Activated CD4-positive, alpha-beta T cell treated with anti-CD3 and anti-CD28 coated beads, Interleukin-2, amount 10 ng/mL, durations not matched to agents 24 days and 14 days (primary cell): Measurements from ENCODE around the gene EEF2. TPM values are rescaled to one million over a fixed set of nuclear protein-coding genes. Genes with fewer than 3 reads are reported as not detected.
"Not testable (repeated sequence)": the region's sequence is repeated elsewhere in the genome, so short reads cannot be mapped to it uniquely, and the experiment has no call there.

Experiments
- DNase-seq: peaks from one replicate; pipeline ENCODE4 v3.0.0; 2022
- H3K27ac Mint-ChIP-seq: one replicate; pipeline ENCODE4 v1.8.0; 2022; ENCODE audit warnings: mild to moderate bottlenecking, mixed read lengths
- H3K27me3 Mint-ChIP-seq: one replicate; pipeline ENCODE4 v1.8.0; 2022; ENCODE audit warnings: mixed read lengths
- H3K36me3 Mint-ChIP-seq: one replicate; pipeline ENCODE4 v1.8.0; 2022; ENCODE audit warnings: low read depth, mild to moderate bottlenecking, mixed read lengths
- H3K4me1 Mint-ChIP-seq: one replicate; pipeline ENCODE4 v1.8.0; 2021; ENCODE audit warnings: mixed read lengths
- H3K4me3 Mint-ChIP-seq: one replicate; pipeline ENCODE4 v1.8.0; 2022; ENCODE audit warnings: mild to moderate bottlenecking, moderate library complexity, mixed read lengths
- H3K9me3 Mint-ChIP-seq: one replicate; pipeline ENCODE4 v1.8.0; 2021; ENCODE audit warnings: mixed read lengths
- intact Hi-C: fragments of 100-400 bp; cut with micrococcal nuclease; formaldehyde crosslinking; loops from one replicate; pipeline ENCODE4 v1.15.1; 2023
- total RNA-seq: library from RNA; stranded (reverse); gene quantifications from 2 replicates; pipeline ENCODE4 v1.2.3, GENCODE V29; 2022

Gene EEF2
- total RNA-seq, 1 donor from 2014 or later = 2,438 TPM

- Mint-ChIP-seq H3K9me3 (no peaks in the 10 kb centered on the region), H3K27ac (no peak overlapping the region), H3K27me3 (no peaks in the 10 kb centered on the region), H3K36me3 (no peaks in the 10 kb centered on the region), H3K4me3 (no peak overlapping the region), H3K4me1 (peaks cover 2% of the 10 kb centered on the region)
- intact Hi-C loops = no loop called here
- no peak for DNase-seq
These were observed 39.4 kb downstream of the EEF2 start for GRCh38 chr19:3945838-3946237.

GRCh38 chr19:3944018-3944721 lies 41.1 kb downstream of the EEF2 start:
- intact Hi-C loops = no loop called here
- H3K9me3 Mint-ChIP-seq = no peaks in the 10 kb centered on the region
- peaks cover 2% of the 10 kb centered on the region for H3K4me1 Mint-ChIP-seq
- H3K36me3 Mint-ChIP-seq = no peaks in the 10 kb centered on the region
- no peak overlapping the region for H3K4me3 Mint-ChIP-seq
- H3K27ac Mint-ChIP-seq = no peak overlapping the region
- no peak for DNase-seq
- H3K27me3 Mint-ChIP-seq = no peaks in the 10 kb centered on the region

- no peak overlapping the region for H3K4me3 Mint-ChIP-seq
- H3K27ac Mint-ChIP-seq = no peak overlapping the region
- H3K9me3 Mint-ChIP-seq = no peaks in the 10 kb centered on the region
- intact Hi-C loops = no loop called here
- H3K27me3 Mint-ChIP-seq = no peaks in the 10 kb centered on the region
- H3K36me3 Mint-ChIP-seq = no peaks in the 10 kb centered on the region
- peaks cover 2% of the 10 kb centered on the region for H3K4me1 Mint-ChIP-seq
- no peak for DNase-seq
These were observed 42.4 kb downstream of the EEF2 start for GRCh38 chr19:3942790-3943409.

- DNase-seq, H3K9me3 Mint-ChIP-seq, H3K27me3 Mint-ChIP-seq, H3K27ac Mint-ChIP-seq, H3K36me3 Mint-ChIP-seq, H3K4me3 Mint-ChIP-seq, H3K4me1 Mint-ChIP-seq, intact Hi-C loops: not testable (repeated sequence)
These were observed 46.8 kb downstream of the EEF2 start for GRCh38 chr19:3938300-3938950.

GRCh38 chr19:3936506-3937442 lies 48.5 kb downstream of the EEF2 start:
- no peak for DNase-seq

GRCh38 chr19:3932931-3933810 lies 52.1 kb downstream of the EEF2 start, which contains the start of gene NMRK2:
NMRK2 (plus strand) TSS chr19:3933069; CDS start chr19:3933672, 603 bp downstream.
- DNase-seq = no peak
- no peaks in the 10 kb centered on the region for H3K9me3 Mint-ChIP-seq
- H3K27ac Mint-ChIP-seq = no peak within 1 kb of the TSS
- H3K36me3 Mint-ChIP-seq = no peaks in the 10 kb centered on the region
- H3K4me3 Mint-ChIP-seq = no peak within 1 kb of the TSS
- no peaks in the 10 kb centered on the region for H3K4me1 Mint-ChIP-seq
- intact Hi-C loops = no loop called here
- peaks cover 13% of the 10 kb centered on the region for H3K27me3 Mint-ChIP-seq

More at GRCh38 chr19:3936506-3937442, 48.5 kb downstream of the EEF2 start:
- Mint-ChIP-seq H3K27ac (no peak overlapping the region), H3K36me3 (no peaks in the 10 kb centered on the region), H3K4me1 (no peaks in the 10 kb centered on the region), H3K27me3 (peaks cover 12% of the 10 kb centered on the region), H3K4me3 (no peak overlapping the region), H3K9me3 (no peaks in the 10 kb centered on the region)
- intact Hi-C loops = no loop called here

- no peaks in the 10 kb centered on the region for H3K36me3 Mint-ChIP-seq
- no peaks in the 10 kb centered on the region for H3K4me1 Mint-ChIP-seq
- DNase-seq = no peak
- intact Hi-C loops = no loop called here
- H3K27me3 Mint-ChIP-seq = peaks cover 13% of the 10 kb centered on the region
- H3K27ac Mint-ChIP-seq = no peak overlapping the region
- no peak overlapping the region for H3K4me3 Mint-ChIP-seq
- no peaks in the 10 kb centered on the region for H3K9me3 Mint-ChIP-seq
These were observed 54.2 kb downstream of the EEF2 start for GRCh38 chr19:3931041-3931440.

Other genes with a start within 250 kb of the EEF2 start
- 41.5 and 48.7 TPM in 2 replicates for gene APBA3, start 223.8 kb downstream of the EEF2 start, total RNA-seq
- 91.4 and 96.6 TPM in 2 replicates for gene MRPL54, start 222.8 kb downstream of the EEF2 start, total RNA-seq
- not detected in 2 replicates for gene RAX2, start 213.2 kb downstream of the EEF2 start, total RNA-seq
- gene MATK, start 199.1 kb downstream of the EEF2 start, total RNA-seq = 31.6 and 32.3 TPM in 2 replicates
- gene ZFR2, start 116.4 kb downstream of the EEF2 start, total RNA-seq = not detected in 2 replicates
- not detected in 2 replicates for gene ATCAY, start 104.8 kb downstream of the EEF2 start, total RNA-seq
- gene NMRK2, start 52.4 kb downstream of the EEF2 start, total RNA-seq = not detected in 2 replicates
- 45.6 and 46.7 TPM in 2 replicates for gene DAPK3, start 14.4 kb downstream of the EEF2 start, total RNA-seq
- gene PIAS4, start 22.3 kb upstream of the EEF2 start, total RNA-seq = 32.2 and 33.2 TPM in 2 replicates
- 35.8 and 39.6 TPM in 2 replicates for gene ZBTB7A, start 81.4 kb upstream of the EEF2 start, total RNA-seq
- 125 and 135 TPM in 2 replicates for gene MAP2K2, start 138.7 kb upstream of the EEF2 start, total RNA-seq
- gene CREB3L3, start 168.2 kb upstream of the EEF2 start, total RNA-seq = 0.12 TPM in 1 of 2 replicates, not detected in the other
- gene SIRT6, start 197.1 kb upstream of the EEF2 start, total RNA-seq = 39.8 and 48.0 TPM in 2 replicates
- 0.50 and 0.72 TPM in 2 replicates for gene ANKRD24, start 197.2 kb upstream of the EEF2 start, total RNA-seq
- 44.0 and 45.0 TPM in 2 replicates for gene EBI3, start 244.1 kb upstream of the EEF2 start, total RNA-seq